Activated CD8-positive, alpha-beta memory T cell treated with anti-CD3 and anti-CD28 coated beads for 1 hour (primary cell): ENCODE results near the gene CHCHD3.
"Not testable (repeated sequence)": the region's sequence is repeated elsewhere in the genome, so short reads cannot be mapped to it uniquely, and the experiment has no call there.

Experiments used
- DNase-seq, 2 donors: peaks; one replicate each; pipeline ENCODE4 v3.0.0-alpha.2; 2020; ENCODE audit warnings: low read depth in 1 of 2; ENCODE audit errors: extremely low read depth in 1 of 2

Gene CHCHD3

GRCh38 chr7:132910657-132911056 is 171.2 kb downstream of the CHCHD3 start:
- DNase-seq = no peak

- DNase-seq = no peak
Observed at GRCh38 chr7:132907380-132907940, 174.4 kb downstream of the CHCHD3 start.

GRCh38 chr7:132906193-132906835 is 175.6 kb downstream of the CHCHD3 start:
- DNase-seq = no peak

- not testable (repeated sequence) for DNase-seq
Observed at GRCh38 chr7:132905136-132905535, 176.8 kb downstream of the CHCHD3 start.

GRCh38 chr7:132904209-132904608 is 177.7 kb downstream of the CHCHD3 start:
- DNase-seq = no peak

DNA sequence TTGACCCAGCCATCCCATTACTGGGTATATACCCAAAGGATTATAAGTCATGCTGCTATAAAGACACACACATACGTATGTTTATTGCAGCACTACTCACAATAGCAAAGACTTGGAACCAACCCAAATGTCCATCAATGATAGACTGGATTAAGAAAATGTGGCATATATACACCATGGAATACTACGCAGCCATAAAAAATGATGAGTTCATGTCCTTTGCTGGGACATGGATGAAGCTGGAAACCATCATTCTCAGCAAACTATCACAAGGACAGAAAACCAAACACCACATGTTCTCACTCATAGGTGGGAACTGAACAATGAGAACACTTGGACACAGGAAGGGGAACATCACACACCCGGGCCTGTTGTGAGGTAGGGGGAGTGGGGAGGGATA is 179.6 kb downstream of the CHCHD3 start:
- not testable (repeated sequence) for DNase-seq

DNA sequence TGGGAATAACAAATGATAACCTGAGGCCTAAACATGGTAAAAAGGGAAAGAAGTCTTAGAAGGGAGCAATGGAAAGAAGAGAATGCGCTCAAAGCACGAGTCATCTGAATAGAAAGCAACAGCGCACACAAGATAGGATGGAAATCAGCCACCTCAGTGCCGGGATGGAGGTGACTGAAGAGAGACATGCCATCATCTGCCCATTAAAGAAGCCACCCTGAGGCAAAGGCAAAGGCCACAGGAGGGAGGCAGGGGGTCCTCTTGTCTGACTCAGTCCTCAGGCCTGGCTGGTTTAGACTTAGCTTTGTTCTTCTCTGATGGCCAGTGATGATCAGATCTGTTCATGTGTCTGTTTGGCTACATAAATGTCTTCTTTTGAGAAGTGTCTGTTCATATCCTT is 180.6 kb downstream of the CHCHD3 start:
- DNase-seq = no peak

GRCh38 chr7:132899833-132900232 is 182.1 kb downstream of the CHCHD3 start:
- no peak for DNase-seq

GRCh38 chr7:132898641-132899175 is 183.2 kb downstream of the CHCHD3 start:
- not testable (repeated sequence) for DNase-seq

GRCh38 chr7:132897093-132897687 is 184.7 kb downstream of the CHCHD3 start:
- DNase-seq = no peak

DNA sequence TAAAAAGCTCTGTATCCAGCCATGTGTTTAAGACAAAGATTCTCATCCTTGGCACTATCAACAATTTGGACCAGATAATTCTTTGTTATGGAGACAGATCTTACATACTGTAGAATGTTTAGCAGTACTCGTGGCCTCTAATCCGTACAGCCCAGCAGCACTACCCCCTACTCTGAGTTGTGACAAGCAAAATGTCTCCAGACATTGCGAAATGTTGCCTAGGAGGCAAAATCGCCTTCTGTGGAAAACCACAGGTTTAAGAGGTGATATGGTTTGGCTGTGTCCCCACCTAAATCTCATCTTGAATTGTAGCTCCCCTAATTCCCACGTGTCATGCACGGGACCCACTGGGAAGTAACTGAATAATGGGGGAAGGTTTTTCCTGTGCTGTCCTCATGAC is 186.7 kb downstream of the CHCHD3 start:
- no peak for DNase-seq

GRCh38 chr7:132893560-132893959 is 188.3 kb downstream of the CHCHD3 start:
- DNase-seq = no peak

- DNase-seq = not testable (repeated sequence)
Observed at GRCh38 chr7:132892744-132893143, 189.1 kb downstream of the CHCHD3 start.

GRCh38 chr7:132891554-132891953 is 190.3 kb downstream of the CHCHD3 start:
- no peak for DNase-seq

DNA sequence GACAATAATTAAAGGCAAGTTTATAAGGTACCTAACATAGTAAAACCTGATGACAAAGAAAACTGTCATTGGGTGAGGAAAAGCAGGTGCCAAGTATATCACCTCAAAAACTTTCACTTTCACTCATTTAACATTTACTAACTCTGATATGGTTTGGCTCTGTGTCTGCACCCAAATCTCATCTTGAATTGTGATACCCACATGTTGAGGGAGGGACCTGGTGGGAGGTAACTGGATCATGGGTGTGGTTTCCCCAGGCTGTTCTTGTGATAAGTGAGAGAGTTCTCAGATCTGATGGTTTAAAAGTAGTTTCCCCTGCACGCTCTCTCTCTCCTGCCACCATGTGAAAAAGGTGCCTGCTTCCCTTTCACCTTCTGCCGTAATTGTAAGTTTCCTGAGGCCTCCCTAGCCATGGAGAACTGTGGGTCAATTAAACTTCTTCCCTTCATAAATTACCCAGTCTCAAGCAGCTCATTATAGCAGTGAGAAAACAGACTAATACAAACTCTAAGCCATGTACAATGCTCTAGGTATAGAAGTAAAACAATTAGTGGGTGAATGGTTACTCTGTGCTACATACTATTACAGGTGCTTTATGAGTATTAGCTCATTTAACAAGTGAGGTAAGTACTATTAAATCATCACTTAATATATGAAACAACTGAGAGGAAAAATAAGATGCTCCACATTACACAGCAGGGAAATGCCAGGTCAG is 199.0 kb downstream of the CHCHD3 start:
- no peak for DNase-seq

- DNase-seq = no peak
Observed at GRCh38 chr7:132881317-132881716, 200.6 kb downstream of the CHCHD3 start.

GRCh38 chr7:132879579-132879978 is 202.3 kb downstream of the CHCHD3 start:
- no peak for DNase-seq

DNA sequence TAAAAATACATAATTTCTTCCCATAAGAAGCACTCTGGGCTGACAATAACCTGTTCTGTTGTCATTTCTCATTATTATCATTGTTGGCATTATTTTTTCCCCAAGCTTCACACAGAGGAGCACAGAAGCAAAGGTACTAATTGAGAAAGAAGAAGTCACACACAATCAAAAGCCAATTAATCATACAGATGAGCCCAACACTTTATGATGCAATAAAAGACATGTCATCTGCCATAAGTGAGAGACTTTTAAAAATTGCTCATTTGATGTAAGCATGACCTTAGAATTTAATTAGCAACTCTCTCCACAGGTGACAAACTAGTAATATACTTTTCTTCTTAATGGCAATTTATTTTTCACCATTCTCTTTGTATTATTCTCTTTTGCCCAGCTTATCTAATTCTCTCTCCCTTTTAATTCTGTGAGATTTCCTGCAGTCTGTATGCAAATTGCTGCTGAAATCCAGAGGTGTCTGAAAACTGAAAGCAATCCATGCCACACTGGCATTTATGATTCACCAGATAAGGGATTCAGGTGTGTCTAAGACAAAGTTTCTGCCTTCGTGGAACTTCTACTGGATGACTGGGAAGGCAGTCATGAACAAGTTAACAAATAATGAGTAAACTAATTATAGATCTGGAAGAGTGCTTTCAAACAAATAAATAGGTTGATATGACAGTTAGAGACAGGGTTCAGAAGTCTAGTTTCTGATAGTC is 203.5 kb downstream of the CHCHD3 start:
- no peak for DNase-seq

- DNase-seq = no peak
Observed at GRCh38 chr7:132877573-132877972, 204.3 kb downstream of the CHCHD3 start.

DNA sequence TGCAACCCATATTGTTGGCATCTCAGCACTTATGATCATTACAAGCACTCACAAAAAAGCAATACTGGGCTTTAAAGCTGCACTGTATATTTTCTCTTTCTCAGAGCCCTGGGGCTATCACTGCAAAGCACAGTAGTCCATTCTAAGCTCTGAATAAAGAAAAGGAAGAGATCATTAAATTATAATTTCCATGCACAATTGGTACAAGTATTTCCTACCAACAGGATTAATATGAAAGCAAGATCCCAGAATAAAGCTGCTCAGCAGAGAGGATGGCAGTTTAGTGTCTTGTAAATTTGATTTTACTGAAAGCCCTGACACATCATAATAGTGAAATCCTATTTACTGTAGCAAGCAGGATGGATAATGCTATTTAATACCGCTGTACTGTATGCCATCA is 205.3 kb downstream of the CHCHD3 start:
- DNase-seq = no peak

DNA sequence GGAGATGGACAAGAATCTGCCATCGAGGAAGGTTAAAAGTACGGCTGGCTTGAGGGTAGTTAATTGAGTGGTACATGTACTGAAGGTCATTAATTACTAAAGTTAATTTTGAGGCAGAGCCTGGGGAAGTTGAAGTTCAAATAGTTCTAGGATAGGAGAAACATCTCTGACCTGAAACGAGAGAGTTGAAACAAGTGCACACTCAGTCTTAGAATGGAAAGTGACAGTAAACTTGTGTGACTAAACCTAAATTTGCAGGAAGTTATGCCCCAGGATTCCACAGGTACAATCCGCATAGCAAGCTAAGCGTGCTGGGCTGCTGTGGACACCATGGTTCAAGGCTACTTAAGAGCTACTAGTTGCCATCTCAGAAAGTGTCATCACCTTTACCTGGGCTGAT is 209.9 kb downstream of the CHCHD3 start:
- DNase-seq = no peak
